HepG2 (cell line): ENCODE data around the gene B3GAT3. TPM values are rescaled to one million over a fixed set of nuclear protein-coding genes. Genes with fewer than 3 reads are reported as not detected.

Experiments used
- CEBPB ChIP-seq: IDR thresholded peaks from 2 replicates; pipeline ENCODE4 v1.6.1; 2011; ENCODE audit warnings: low read depth, low read length, improper control_type of control experiment, borderline replicate concordance
- HNRNPK ChIP-seq: fragments of 200-400 bp; formaldehyde crosslinking; IDR thresholded peaks from 2 replicates; pipeline ENCODE4 v1.6.1; 2018; ENCODE audit warnings: low read length, low read depth, moderate library complexity, mild to moderate bottlenecking; ENCODE audit not compliant: poor library complexity, severe bottlenecking
- KMT2B ChIP-seq: IDR thresholded peaks from 2 replicates; pipeline ENCODE4 v1.6.1; 2016; ENCODE audit warnings: missing genetic modification reagents, missing compliant biosample characterization
- MBD4 ChIP-seq: IDR thresholded peaks from 2 replicates; pipeline ENCODE4 v1.6.1; 2012; ENCODE audit warnings: low read length, inconsistent platforms, borderline replicate concordance
- MED8 ChIP-seq: sonication (generic); formaldehyde crosslinking; IDR thresholded peaks from 2 replicates; pipeline ENCODE4 v1.8.1; 2023; ENCODE audit warnings: mild to moderate bottlenecking, missing genetic modification reagents; ENCODE audit not compliant: insufficient replicate concordance
- MXD4 ChIP-seq: IDR thresholded peaks from 2 replicates; pipeline ENCODE4 v1.6.1; 2016; ENCODE audit warnings: mild to moderate bottlenecking, missing biosample characterization, missing genetic modification reagents
- PAX8 ChIP-seq: sonication (generic); formaldehyde crosslinking; IDR thresholded peaks from 2 replicates; pipeline ENCODE4 v1.8.0; 2022; ENCODE audit warnings: mild to moderate bottlenecking, missing genetic modification reagents, borderline replicate concordance
- PAXIP1 ChIP-seq: sonication (generic); formaldehyde crosslinking; conservative IDR thresholded peaks from 2 replicates; pipeline ENCODE4 v1.4.0; 2020; ENCODE audit warnings: mild to moderate bottlenecking, missing genetic modification reagents, moderate library complexity
- REST ChIP-seq, 2 experiments: IDR thresholded peaks; 2 replicates each; pipeline ENCODE4 v1.6.1; 2011 to 2012; ENCODE audit warnings: low read length in 2 of 2, borderline replicate concordance in 1 of 2, low read depth in 1 of 2, mild to moderate bottlenecking in 1 of 2, moderate library complexity in 1 of 2
- ZBTB14 ChIP-seq: sonication (generic); formaldehyde crosslinking; IDR thresholded peaks from 2 replicates; pipeline ENCODE4 v1.4.0; 2020; ENCODE audit warnings: missing genetic modification reagents
- ZFP37 ChIP-seq: sonication (generic); formaldehyde crosslinking; IDR thresholded peaks from 2 replicates; pipeline ENCODE4 v1.4.0; 2020; ENCODE audit warnings: missing genetic modification reagents, borderline replicate concordance
- ZNF547 ChIP-seq: sonication (generic); formaldehyde crosslinking; IDR thresholded peaks from 2 replicates; pipeline ENCODE4 v1.5.1; 2020; ENCODE audit warnings: mild to moderate bottlenecking, missing genetic modification reagents
- ZNF580 ChIP-seq: IDR thresholded peaks from 2 replicates; pipeline ENCODE4 v1.6.1; 2016; ENCODE audit warnings: low read depth, borderline replicate concordance
- ZNF770 ChIP-seq: sonication (generic); formaldehyde crosslinking; IDR thresholded peaks from 2 replicates; pipeline ENCODE4 v1.5.0; 2020; ENCODE audit warnings: mild to moderate bottlenecking, missing genetic modification reagents
- ZNF816 ChIP-seq: sonication (generic); formaldehyde crosslinking; IDR thresholded peaks from 2 replicates; pipeline ENCODE4 v1.8.0; 2022; ENCODE audit warnings: missing genetic modification reagents, mild to moderate bottlenecking, borderline replicate concordance
- polyA plus RNA-seq, 8 experiments: library from polyadenylated mRNA; depleted of rRNA in 3 of 8; stranded (reverse) in 7 of 8; unstranded in 1 of 8; fragments of >200 nt; fragmentation: Illumina TruSeq in 4 of 8; extraction: Trizol in 4 of 8; gene quantifications; 2 replicates each; pipeline versions ENCODE4 v1.2.1 to v1.2.3, GENCODE V29; 2011 to 2016; ENCODE audit warnings: low read depth in 4 of 8, missing spikeins in 1 of 8, mixed read lengths in 1 of 8; ENCODE audit not compliant: insufficient read depth in 1 of 8
- total RNA-seq, 5 experiments: library from RNA; depleted of rRNA; stranded (reverse); fragments of >200 nt; fragmentation: Illumina TruSeq; extraction: Trizol; gene quantifications; 2 replicates each; pipeline ENCODE4 v1.2.3, GENCODE V29; 2016; ENCODE audit warnings: low read depth in 1 of 5

B3GAT3 gene
- total and polyA plus RNA-seq, 2 of the 13 experiments (the other 11 are each of a cell fraction or from before 2014, with no cell fraction given), result 21.3 to 26.1 TPM

- no peak for TF ChIP-seq REST (IDR thresholded peaks at IDR 0.05; ENCODE audit: borderline replicate concordance in 1 of 2, low read depth in 1 of 2, low read length in 2 of 2)
- TF ChIP-seq HNRNPK, result no peak
- TF ChIP-seq CEBPB, result peak; percentile 78
- TF ChIP-seq MBD4, result no peak
- TF ChIP-seq ZNF770 (CRISPR knock-in tag), result peak; percentile 9; the same call in 1 of the 2 replicates
- TF ChIP-seq PAXIP1 (CRISPR knock-in tag), result peak; percentile 57
- TF ChIP-seq ZFP37 (CRISPR knock-in tag), result 0 out of 2 replicates have a peak, but pooled peaks have one; percentile 77
- no peak for TF ChIP-seq PAX8 (CRISPR knock-in tag)
- TF ChIP-seq MED8, result peak; percentile 57
- TF ChIP-seq MXD4 (CRISPR knock-in tag), result peak; percentile 100
- TF ChIP-seq ZNF816, result peak; percentile 79
- TF ChIP-seq KMT2B, result peak; percentile 64; the same call in 1 of the 2 replicates
- TF ChIP-seq ZNF580, result peak; percentile 90
- TF ChIP-seq ZNF547 (CRISPR knock-in tag), result peak; percentile 95; the same call in 1 of the 2 replicates
- 0 out of 2 replicates have a peak, but pooled peaks have one; percentile 38 for TF ChIP-seq ZBTB14
Measured at GRCh38 chr11:62621567-62622470, at the start of gene B3GAT3 (continued).
